Activated CD8-positive, alpha-beta T cell treated with anti-CD3 and anti-CD28 coated beads, Interleukin-2, amount 10 ng/mL, durations not matched to agents 7 days and 5 days (primary cell): ENCODE data around the gene ITGA11. TPM values are rescaled to one million over a fixed set of nuclear protein-coding genes. Genes with fewer than 3 reads are reported as not detected.

ENCODE experiments used
- ATAC-seq: fragments of 150-1000 bp; cut with Tn5 transposase; one replicate; pipeline ENCODE4 v1.10.0; 2021; ENCODE audit warnings: moderate library complexity
- CTCF ChIA-PET: fragments of 350-600 bp; sonication (Branson Sonifier 250); formaldehyde crosslinking; loops from one replicate; lab custom pipeline; 2021; ENCODE audit warnings: antibody characterized with exemption; lab: Charles Lee
- POLR2A ChIA-PET: fragments of 350-600 bp; sonication (Branson Sonifier 250); formaldehyde crosslinking; loops from one replicate; lab custom pipeline; 2021; ENCODE audit warnings: antibody characterized with exemption; lab: Charles Lee
- DNase-seq: peaks from one replicate; pipeline ENCODE4 v3.0.0-alpha.2; 2020
- H3K27ac Mint-ChIP-seq: one replicate; pipeline ENCODE4 v1.8.0; 2021; ENCODE audit warnings: mild to moderate bottlenecking, mixed read lengths
- H3K27me3 Mint-ChIP-seq: one replicate; pipeline ENCODE4 v1.8.0; 2021; ENCODE audit warnings: low read depth, mixed read lengths
- H3K36me3 Mint-ChIP-seq: one replicate; pipeline ENCODE4 v1.8.0; 2021; ENCODE audit warnings: low read depth, mixed read lengths
- H3K4me1 Mint-ChIP-seq: one replicate; pipeline ENCODE4 v1.8.0; 2021; ENCODE audit warnings: low read depth, mixed read lengths
- H3K4me3 Mint-ChIP-seq: one replicate; pipeline ENCODE4 v1.8.0; 2021; ENCODE audit warnings: mild to moderate bottlenecking, mixed read lengths
- H3K9me3 Mint-ChIP-seq: one replicate; pipeline ENCODE4 v1.8.0; 2022; ENCODE audit warnings: mixed read lengths; ENCODE audit not compliant: insufficient read depth
- total RNA-seq, 2 experiments: library from RNA; stranded (reverse); gene quantifications; one replicate each; pipeline ENCODE4 v1.2.3, GENCODE V29; 2021

The ITGA11 gene
- total RNA-seq, 2 experiments from 2014 or later = 0.18 to 0.39 TPM

- H3K27me3 Mint-ChIP-seq = peaks cover 15% of the 10 kb centered on the region
- POLR2A ChIA-PET = no interaction called here
Measured at GRCh38 chr15:68328964-68329363, 103.0 kb downstream of the ITGA11 start.

DNA sequence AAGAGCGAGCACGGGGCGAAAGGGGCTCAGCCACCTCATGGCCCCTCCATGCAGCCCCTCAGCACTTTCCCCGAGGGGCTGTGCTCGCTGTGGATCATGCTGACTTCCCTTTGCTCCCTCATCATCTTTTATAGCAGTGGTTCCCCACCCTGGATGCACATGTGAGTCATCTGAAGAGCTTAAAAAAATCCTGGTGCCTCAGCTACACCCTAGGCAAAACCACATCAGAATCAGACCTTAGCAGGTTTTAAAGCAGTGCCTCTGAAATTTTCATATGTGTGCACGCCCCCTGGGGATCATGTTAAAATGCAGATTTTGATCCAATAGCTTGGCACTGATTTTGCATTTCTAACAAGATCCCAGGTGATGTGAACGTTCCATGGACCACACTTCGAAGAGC is 103.5 kb downstream of the ITGA11 start:
- H3K27ac Mint-ChIP-seq = peak overlapping the region; percentile 85
- ChIA-PET CTCF (interaction anchor here (1.1 to 1.6 kb wide), 3 partner anchors 22 to 51 kb away, joined by 3 to 8 read pairs (median 4); no protein-coding TSS in a partner anchor), POLR2A (no interaction called here)
- H3K36me3 Mint-ChIP-seq = no peaks in the 10 kb centered on the region
- ATAC-seq = peak; percentile 64
- peaks cover 15% of the 10 kb centered on the region for H3K27me3 Mint-ChIP-seq
- DNase-seq = peak; percentile 39
- H3K4me3 Mint-ChIP-seq = no peak overlapping the region
- H3K4me1 Mint-ChIP-seq = peaks cover 38% of the 10 kb centered on the region
- no peaks in the 10 kb centered on the region for H3K9me3 Mint-ChIP-seq

More at GRCh38 chr15:68328964-68329363, 103.0 kb downstream of the ITGA11 start:
- no peaks in the 10 kb centered on the region for H3K9me3 Mint-ChIP-seq
- H3K4me3 Mint-ChIP-seq = no peak overlapping the region
- CTCF ChIA-PET = interaction anchor here (1.1 to 1.6 kb wide), 3 partner anchors 22 to 50 kb away, joined by 3 to 8 read pairs (median 4); no protein-coding TSS in a partner anchor
- ATAC-seq (no peak), DNase-seq (no peak)
- H3K27ac Mint-ChIP-seq = no peak overlapping the region
- peaks cover 38% of the 10 kb centered on the region for H3K4me1 Mint-ChIP-seq
- no peaks in the 10 kb centered on the region for H3K36me3 Mint-ChIP-seq

- H3K27me3 Mint-ChIP-seq = peaks cover 13% of the 10 kb centered on the region
- peak overlapping the region; percentile 31 for H3K4me3 Mint-ChIP-seq
- no peaks in the 10 kb centered on the region for H3K36me3 Mint-ChIP-seq
- ChIA-PET CTCF (interaction anchor here (1.2 to 1.7 kb wide), 3 partner anchors 19 to 74 kb away, joined by 3 to 6 read pairs (median 3); no protein-coding TSS in a partner anchor), POLR2A (no interaction called here)
- peak; percentile 36 for DNase-seq
- H3K27ac Mint-ChIP-seq = peak overlapping the region; percentile 85
- peaks cover 38% of the 10 kb centered on the region for H3K4me1 Mint-ChIP-seq
- no peaks in the 10 kb centered on the region for H3K9me3 Mint-ChIP-seq
- peak; percentile 46 for ATAC-seq
Measured at GRCh38 chr15:68326711-68327354, 105.1 kb downstream of the ITGA11 start.

DNA sequence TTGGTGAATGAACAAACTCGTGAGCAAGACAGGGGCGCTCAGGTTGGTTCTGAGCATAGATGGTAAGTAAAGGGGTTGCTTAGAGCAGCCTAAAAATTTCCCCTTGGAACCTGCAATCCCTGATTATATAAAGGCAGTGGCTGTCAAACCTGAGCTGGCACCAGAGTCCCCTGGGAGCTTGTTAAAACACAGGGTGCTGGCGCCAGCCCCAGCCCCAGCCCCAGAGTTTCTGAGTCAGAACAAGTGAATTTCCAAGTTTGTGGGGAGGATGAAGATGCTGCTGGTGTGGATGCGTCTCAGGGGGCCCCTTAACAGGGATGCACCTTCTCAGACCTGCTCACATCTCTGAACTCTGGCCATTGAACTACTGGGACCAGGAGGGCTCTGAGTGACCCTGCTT is 106.2 kb downstream of the ITGA11 start:
- peak overlapping the region; percentile 85 for H3K27ac Mint-ChIP-seq
- peaks cover 38% of the 10 kb centered on the region for H3K4me1 Mint-ChIP-seq
- H3K9me3 Mint-ChIP-seq = no peaks in the 10 kb centered on the region
- H3K4me3 Mint-ChIP-seq = no peak overlapping the region
- ATAC-seq (no peak), DNase-seq (no peak)
- ChIA-PET CTCF (interaction anchor here (1.2 to 1.7 kb wide), 3 partner anchors 18 to 73 kb away, joined by 3 to 6 read pairs (median 3); no protein-coding TSS in a partner anchor), POLR2A (no interaction called here)
- peaks cover 8% of the 10 kb centered on the region for H3K27me3 Mint-ChIP-seq
- H3K36me3 Mint-ChIP-seq = no peaks in the 10 kb centered on the region

DNA sequence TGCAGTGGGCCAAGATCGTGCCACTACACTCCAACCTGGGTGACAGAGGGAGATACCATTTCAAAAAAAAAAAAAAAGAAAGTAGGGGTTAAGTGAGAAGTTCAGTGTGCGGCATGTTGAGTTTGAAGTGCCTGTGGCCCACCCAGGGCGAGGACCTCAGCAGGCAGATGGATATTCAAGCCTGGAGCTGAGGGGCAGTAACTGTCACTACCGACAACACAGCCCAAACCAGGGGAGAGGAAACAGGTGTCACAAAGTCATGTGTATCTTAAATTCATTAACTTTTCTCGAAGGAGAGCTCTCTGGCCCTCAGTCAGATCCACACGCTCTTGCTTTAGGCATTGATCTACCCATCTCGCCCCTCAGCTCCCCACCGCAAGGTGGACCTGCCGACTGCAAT is 109.2 kb downstream of the ITGA11 start:
- no peak overlapping the region for H3K4me3 Mint-ChIP-seq
- H3K27ac Mint-ChIP-seq = no peak overlapping the region
- H3K9me3 Mint-ChIP-seq = no peaks in the 10 kb centered on the region
- no peaks in the 10 kb centered on the region for H3K36me3 Mint-ChIP-seq
- DNase-seq (no peak), ATAC-seq (no peak)
- peaks cover 5% of the 10 kb centered on the region for H3K27me3 Mint-ChIP-seq
- CTCF ChIA-PET = interaction anchor here (1.6 kb wide), 2 partner anchors 16 to 70 kb away, joined by 4 to 7 read pairs; no protein-coding TSS in a partner anchor
- POLR2A ChIA-PET = interaction anchor here (0.6 kb wide), 1 partner anchor 57 kb away, joined by 4 read pairs; no protein-coding TSS in a partner anchor
- H3K4me1 Mint-ChIP-seq = peaks cover 20% of the 10 kb centered on the region

DNA sequence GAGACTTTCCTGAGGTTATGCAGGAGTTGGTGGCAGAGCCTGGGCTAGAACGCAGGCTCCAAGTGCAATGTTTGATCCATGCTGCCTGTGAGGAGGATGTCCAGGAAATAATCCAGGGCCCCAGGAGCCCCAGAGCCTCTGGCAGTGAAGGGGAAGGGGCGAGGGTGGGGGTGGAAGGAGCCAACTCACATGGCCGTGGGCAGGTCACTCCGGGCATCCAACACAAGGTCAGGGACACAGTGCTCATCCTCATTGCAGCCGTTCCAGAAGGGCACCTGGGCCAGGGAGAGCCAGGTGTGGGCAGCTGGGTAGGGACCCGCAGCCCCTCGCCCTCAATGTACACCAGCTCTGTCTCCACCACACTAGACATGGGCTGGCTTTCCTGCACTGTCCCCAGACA is 110.7 kb downstream of the ITGA11 start:
- POLR2A ChIA-PET = no interaction called here

DNA sequence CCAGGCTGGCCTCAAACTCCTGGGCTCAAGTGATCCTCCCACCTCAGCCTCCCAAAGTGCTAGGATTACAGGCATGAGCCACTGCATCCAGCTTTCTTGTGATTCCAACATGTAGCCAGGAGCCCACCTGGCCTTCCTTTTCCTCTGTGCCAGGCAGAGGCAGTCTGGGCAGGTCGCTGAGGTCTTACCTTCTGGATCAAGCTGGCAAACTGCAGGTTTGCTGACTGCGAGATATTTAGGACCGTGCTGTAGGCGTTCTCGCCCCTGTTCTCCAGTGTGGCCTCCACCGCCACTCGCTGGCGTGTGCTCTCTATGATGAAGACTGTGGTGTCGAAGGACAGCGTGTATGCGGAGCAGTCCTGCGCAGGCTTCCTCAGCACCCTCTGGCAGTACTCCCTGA is 112.0 kb downstream of the ITGA11 start:
- ChIA-PET POLR2A (interaction anchor here (0.9 to 1.0 kb wide), 2 partner anchors 9 to 13 kb away, joined by 3 read pairs; no protein-coding TSS in a partner anchor), CTCF (interaction anchor here (1.1 kb wide), 1 partner anchor 67 kb away, joined by 3 read pairs; no protein-coding TSS in a partner anchor)
- H3K4me3 Mint-ChIP-seq = no peak overlapping the region
- no peaks in the 10 kb centered on the region for H3K9me3 Mint-ChIP-seq
- peaks cover 5% of the 10 kb centered on the region for H3K27me3 Mint-ChIP-seq
- no peak overlapping the region for H3K27ac Mint-ChIP-seq
- ATAC-seq (no peak), DNase-seq (no peak)
- H3K36me3 Mint-ChIP-seq = no peaks in the 10 kb centered on the region
- H3K4me1 Mint-ChIP-seq = no peaks in the 10 kb centered on the region

More for the DNA sequence above, 110.7 kb downstream of the ITGA11 start:
- Mint-ChIP-seq H3K27me3 (peaks cover 5% of the 10 kb centered on the region), H3K4me3 (no peak overlapping the region), H3K4me1 (peaks cover 4% of the 10 kb centered on the region), H3K36me3 (no peaks in the 10 kb centered on the region), H3K27ac (no peak overlapping the region), H3K9me3 (no peaks in the 10 kb centered on the region)
- ATAC-seq (no peak), DNase-seq (no peak)
- CTCF ChIA-PET = interaction anchor here (0.9 kb wide), 1 partner anchor 15 kb away, joined by 3 read pairs; no protein-coding TSS in a partner anchor

DNA sequence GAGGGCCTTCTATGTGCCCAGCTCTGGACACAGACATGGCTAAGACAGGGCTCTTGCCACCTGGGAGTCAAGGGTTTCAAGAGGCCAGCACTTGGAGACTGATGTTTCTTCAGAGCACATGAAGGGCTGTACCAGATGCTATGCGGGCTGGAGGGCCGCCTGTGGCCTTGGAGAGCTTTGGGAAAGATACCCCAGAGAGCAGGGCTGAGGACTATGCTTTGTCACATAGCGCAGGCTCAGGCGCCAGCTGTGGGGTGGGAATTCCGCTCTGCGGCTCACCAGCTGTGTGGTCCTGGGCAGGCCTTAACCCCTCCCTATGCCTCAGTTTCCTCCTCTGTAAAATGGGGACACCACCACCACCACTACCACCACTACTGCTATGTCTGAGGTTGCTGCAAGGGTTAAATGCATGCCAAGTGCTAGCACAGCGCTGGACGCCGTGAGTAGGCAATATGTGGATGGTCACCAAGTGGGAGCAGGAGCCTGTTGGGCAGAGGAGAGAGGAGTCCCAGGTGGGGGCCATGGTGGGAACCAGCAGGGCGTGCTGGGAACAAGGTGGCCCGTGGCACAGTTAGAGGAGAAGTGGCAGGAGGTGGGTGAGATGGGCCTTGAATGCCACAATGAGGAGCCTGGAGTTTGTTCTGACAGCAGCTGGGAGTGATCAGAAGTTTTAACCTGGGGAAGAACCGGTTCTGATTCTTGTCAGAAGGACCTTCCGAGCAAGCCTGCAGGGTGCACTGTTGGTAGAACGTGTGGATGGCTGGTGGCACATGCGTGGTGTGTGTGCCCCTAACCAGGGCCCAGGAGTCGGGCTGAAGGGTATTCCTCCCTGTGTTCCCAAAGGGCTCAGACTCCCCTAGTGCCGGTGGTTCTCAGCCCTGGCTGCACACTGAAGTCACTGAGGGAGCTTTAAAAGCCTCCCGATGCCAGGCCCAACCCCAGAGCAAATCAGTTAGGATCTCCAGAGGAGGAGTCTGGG is 112.7 kb downstream of the ITGA11 start:
- no peaks in the 10 kb centered on the region for H3K36me3 Mint-ChIP-seq
- H3K4me1 Mint-ChIP-seq = no peaks in the 10 kb centered on the region
- DNase-seq (no peak), ATAC-seq (no peak)
- no peak overlapping the region for H3K4me3 Mint-ChIP-seq
- ChIA-PET POLR2A (interaction anchor here (0.9 to 1.0 kb wide), 2 partner anchors 8 to 12 kb away, joined by 3 read pairs; no protein-coding TSS in a partner anchor), CTCF (interaction anchor here (1.1 kb wide), 1 partner anchor 66 kb away, joined by 3 read pairs; no protein-coding TSS in a partner anchor)
- no peak overlapping the region for H3K27ac Mint-ChIP-seq
- H3K27me3 Mint-ChIP-seq = peaks cover 5% of the 10 kb centered on the region
- no peaks in the 10 kb centered on the region for H3K9me3 Mint-ChIP-seq

DNA sequence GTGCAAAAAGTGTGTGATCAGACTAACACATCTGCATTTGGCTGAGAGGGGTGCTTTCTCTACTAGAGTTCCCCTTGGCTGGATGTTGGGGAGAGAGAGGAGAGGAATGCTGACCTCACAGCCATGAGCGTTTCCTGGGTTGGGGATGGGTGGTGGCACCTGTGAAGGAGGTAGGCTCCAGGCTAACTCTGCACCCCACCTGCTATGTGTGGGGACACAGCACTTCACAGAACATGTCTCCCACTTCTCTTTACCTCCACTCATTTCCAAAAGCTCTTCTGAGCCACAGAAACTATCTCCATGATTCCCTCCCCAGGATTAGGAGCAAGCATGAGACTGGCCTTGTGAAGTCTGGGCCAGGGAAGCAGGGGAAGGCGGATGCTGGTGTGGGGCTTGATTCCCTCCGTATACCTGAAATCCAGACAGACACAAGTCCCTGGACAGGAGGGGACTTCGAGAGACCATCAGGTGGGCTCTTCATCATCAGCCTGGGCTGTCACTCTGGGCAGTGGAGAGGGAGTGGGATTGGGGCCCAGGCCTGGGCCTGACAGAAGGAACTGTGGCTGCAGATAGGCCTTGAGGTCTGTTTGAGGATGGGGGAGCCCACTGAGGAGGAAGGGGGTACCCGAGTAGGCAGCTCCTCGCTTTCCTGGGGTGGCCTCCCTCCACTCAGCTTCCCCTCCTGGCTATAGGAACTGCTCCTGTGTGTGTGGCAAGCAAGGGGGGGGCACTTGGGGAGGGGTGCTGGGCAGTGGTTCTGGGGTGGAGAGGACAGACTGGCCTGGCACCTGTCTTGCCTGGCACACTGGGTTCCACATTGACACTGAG is 113.7 kb downstream of the ITGA11 start:
- POLR2A ChIA-PET = no interaction called here
- H3K9me3 Mint-ChIP-seq = no peaks in the 10 kb centered on the region
- no peaks in the 10 kb centered on the region for H3K4me1 Mint-ChIP-seq
- ATAC-seq = no peak
- H3K27ac Mint-ChIP-seq = no peak overlapping the region
- H3K36me3 Mint-ChIP-seq = no peaks in the 10 kb centered on the region
- CTCF ChIA-PET = no interaction called here
- peaks cover 2% of the 10 kb centered on the region for H3K27me3 Mint-ChIP-seq
- no peak for DNase-seq
- H3K4me3 Mint-ChIP-seq = no peak overlapping the region

- no peak overlapping the region for H3K4me3 Mint-ChIP-seq
- ATAC-seq (no peak), DNase-seq (no peak)
- H3K27me3 Mint-ChIP-seq = peaks cover 2% of the 10 kb centered on the region
- H3K27ac Mint-ChIP-seq = no peak overlapping the region
- POLR2A ChIA-PET = interaction anchor here (0.6 kb wide), 1 partner anchor 38 kb away, joined by 3 read pairs; no protein-coding TSS in a partner anchor
- H3K4me1 Mint-ChIP-seq = no peaks in the 10 kb centered on the region
- no peaks in the 10 kb centered on the region for H3K36me3 Mint-ChIP-seq
- CTCF ChIA-PET = interaction anchor here (0.7 to 3.0 kb wide), 2 partner anchors 11 to 65 kb away, joined by 3 to 19 read pairs; no protein-coding TSS in a partner anchor
- H3K9me3 Mint-ChIP-seq = no peaks in the 10 kb centered on the region
Measured at GRCh38 chr15:68317281-68318007, 114.5 kb downstream of the ITGA11 start.
